ENCODE results near the gene ACYP1.

- no peak for TF ChIP-seq CTCF (IDR thresholded peaks at IDR 0.05)
- TF ChIP-seq ZFX (IDR thresholded peaks at IDR 0.05; ENCODE audit: borderline replicate concordance) = no peak
These were observed 15.7 kb upstream of the ACYP1 start for GRCh38 chr14:75079521-75079920.
